Brain microvascular endothelial cell (primary cell): ENCODE measurements around the gene SASH1.

ENCODE experiments used
- DNase-seq: peaks from one replicate; pipeline ENCODE4 v3.0.0-alpha.2; 2020
- H3K27ac ChIP-seq: fragments of 250-450 bp; sonication (Bioruptor Pico); 2 replicates; pipeline ENCODE4 v1.5.1; 2020; ENCODE audit warnings: mild to moderate bottlenecking, moderate library complexity
- H3K27me3 ChIP-seq: fragments of 250-450 bp; sonication (Bioruptor Pico); replicated peaks from 2 replicates; pipeline ENCODE4 v1.5.1; 2020; ENCODE audit warnings: mild to moderate bottlenecking
- H3K36me3 ChIP-seq: fragments of 250-450 bp; sonication (Bioruptor Pico); replicated peaks from 2 replicates; pipeline ENCODE4 v1.5.1; 2020; ENCODE audit warnings: mild to moderate bottlenecking
- H3K4me3 ChIP-seq: 2 replicates; pipeline ENCODE4 v1.5.1; 2011; ENCODE audit warnings: low read depth, mild to moderate bottlenecking, control low read depth, low read length, moderate library complexity
- in situ Hi-C: cut with HindIII; loops from 2 replicates; pipeline ENCODE4 v1.10.0; 2017; ENCODE audit warnings: low sequenced_read_pairs, low pct_ligation_motif_present
- TF ChIP-seq, protein P1 (sequence below): IDR thresholded peaks from 2 replicates; pipeline ENCODE4 v1.5.1; 2011; ENCODE audit warnings: low read depth, mild to moderate bottlenecking, moderate library complexity, low read length, control low read depth, inconsistent platforms; ENCODE audit errors: missing control alignments

The SASH1 gene

GRCh38 chr6:148426317-148426977 is 83.8 kb downstream of the SASH1 start:
- TF ChIP-seq, protein P1, sequence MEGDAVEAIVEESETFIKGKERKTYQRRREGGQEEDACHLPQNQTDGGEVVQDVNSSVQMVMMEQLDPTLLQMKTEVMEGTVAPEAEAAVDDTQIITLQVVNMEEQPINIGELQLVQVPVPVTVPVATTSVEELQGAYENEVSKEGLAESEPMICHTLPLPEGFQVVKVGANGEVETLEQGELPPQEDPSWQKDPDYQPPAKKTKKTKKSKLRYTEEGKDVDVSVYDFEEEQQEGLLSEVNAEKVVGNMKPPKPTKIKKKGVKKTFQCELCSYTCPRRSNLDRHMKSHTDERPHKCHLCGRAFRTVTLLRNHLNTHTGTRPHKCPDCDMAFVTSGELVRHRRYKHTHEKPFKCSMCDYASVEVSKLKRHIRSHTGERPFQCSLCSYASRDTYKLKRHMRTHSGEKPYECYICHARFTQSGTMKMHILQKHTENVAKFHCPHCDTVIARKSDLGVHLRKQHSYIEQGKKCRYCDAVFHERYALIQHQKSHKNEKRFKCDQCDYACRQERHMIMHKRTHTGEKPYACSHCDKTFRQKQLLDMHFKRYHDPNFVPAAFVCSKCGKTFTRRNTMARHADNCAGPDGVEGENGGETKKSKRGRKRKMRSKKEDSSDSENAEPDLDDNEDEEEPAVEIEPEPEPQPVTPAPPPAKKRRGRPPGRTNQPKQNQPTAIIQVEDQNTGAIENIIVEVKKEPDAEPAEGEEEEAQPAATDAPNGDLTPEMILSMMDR = no peak
- no peaks in the 10 kb centered on the region for H3K27me3 ChIP-seq
- in situ Hi-C loops = no loop called here
- H3K4me3 ChIP-seq = no peak overlapping the region
- no peaks in the 10 kb centered on the region for H3K36me3 ChIP-seq
- no peak for DNase-seq
- H3K27ac ChIP-seq = no peak overlapping the region

DNA sequence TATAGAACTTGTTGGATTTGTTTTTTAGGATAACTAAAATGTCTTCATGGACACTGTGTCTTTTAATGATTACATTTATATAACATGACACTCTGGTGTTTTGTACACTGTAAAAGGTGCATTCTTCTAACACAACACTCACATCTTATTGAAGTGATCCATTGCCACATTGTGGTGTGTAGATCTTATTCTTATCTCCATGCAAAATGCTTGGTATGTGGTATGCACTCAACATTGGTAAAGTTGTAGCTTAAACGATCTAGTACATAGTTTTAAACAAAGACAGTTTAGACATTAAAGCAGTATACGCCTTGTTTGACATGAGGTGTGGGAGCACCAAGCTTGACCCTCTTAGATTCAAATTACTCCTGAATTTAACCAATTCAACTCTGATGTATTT is 84.7 kb downstream of the SASH1 start:
- Histone ChIP-seq H3K4me3 (no peak overlapping the region), H3K27me3 (no peaks in the 10 kb centered on the region), H3K27ac (no peak overlapping the region), H3K36me3 (no peaks in the 10 kb centered on the region)
- in situ Hi-C loops = no loop called here
- no peak for DNase-seq
- TF ChIP-seq, protein P1 = no peak

- TF ChIP-seq, protein P1 = no peak
- DNase-seq = no peak
- in situ Hi-C loops = no loop called here
Measured at GRCh38 chr6:148429423-148429822, 86.8 kb downstream of the SASH1 start.

GRCh38 chr6:148430897-148431296 is 88.3 kb downstream of the SASH1 start:
- Histone ChIP-seq H3K4me3 (no peak overlapping the region), H3K27ac (no peak overlapping the region), H3K27me3 (no peaks in the 10 kb centered on the region), H3K36me3 (no peaks in the 10 kb centered on the region)
- TF ChIP-seq, protein P1 = no peak
- in situ Hi-C loops = no loop called here
- DNase-seq = no peak

More at GRCh38 chr6:148429423-148429822, 86.8 kb downstream of the SASH1 start:
- Histone ChIP-seq H3K36me3 (no peaks in the 10 kb centered on the region), H3K27me3 (no peaks in the 10 kb centered on the region), H3K27ac (no peak overlapping the region), H3K4me3 (no peak overlapping the region)

GRCh38 chr6:148431413-148431812 is 88.8 kb downstream of the SASH1 start:
- no peaks in the 10 kb centered on the region for H3K27me3 ChIP-seq
- DNase-seq = no peak
- no peaks in the 10 kb centered on the region for H3K36me3 ChIP-seq
- no peak overlapping the region for H3K27ac ChIP-seq
- in situ Hi-C loops = no loop called here
- H3K4me3 ChIP-seq = no peak overlapping the region
- TF ChIP-seq, protein P1 = no peak

GRCh38 chr6:148431840-148432239 is 89.2 kb downstream of the SASH1 start:
- no peak for DNase-seq
- no peaks in the 10 kb centered on the region for H3K27me3 ChIP-seq
- no peak overlapping the region for H3K27ac ChIP-seq
- TF ChIP-seq, protein P1 = no peak
- no peaks in the 10 kb centered on the region for H3K36me3 ChIP-seq
- no peak overlapping the region for H3K4me3 ChIP-seq
- in situ Hi-C loops = no loop called here
